ENCODE data around the gene TBX6. TPM values are rescaled to one million over a fixed set of nuclear protein-coding genes. Genes with fewer than 3 reads are reported as not detected.

The TBX6 gene
- total RNA-seq: 0.66 TPM

GRCh38 chr16:30091474-30092372 lies at the start of gene TBX6:
Gene TBX6, minus strand, starts transcription at chr16:30091924. Its CDS starts 731 bp downstream, at chr16:30091193.

GRCh38 chr16:30113031-30113710 lies 21.4 kb upstream of the TBX6 start, which contains the start of gene GDPD3:
Gene GDPD3, minus strand, starts transcription at chr16:30113537. Its CDS starts 59 bp downstream, at chr16:30113478.

GRCh38 chr16:30096105-30096861 lies 4.6 kb upstream of the TBX6 start, which contains the start of gene YPEL3:
Gene YPEL3, minus strand, starts transcription at chr16:30096213. Its CDS starts 731 bp downstream, at chr16:30095482.

GRCh38 chr16:30075503-30076275 lies 16.0 kb downstream of the TBX6 start, which contains the start of gene PPP4C:
Gene PPP4C, plus strand, starts transcription at chr16:30075994. Its CDS starts 384 bp downstream, at chr16:30076378.

GRCh38 chr16:30065102-30065942 lies 26.4 kb downstream of the TBX6 start, which contains the start of gene ALDOA:
Gene ALDOA, plus strand, starts transcription at chr16:30065760. Its CDS starts 1,138 bp downstream, at chr16:30066898.

Other genes with a start within 250 kb of the TBX6 start
- gene CDIPT, start 228.7 kb downstream of the TBX6 start, total RNA-seq: 85.7 TPM
- gene SEZ6L2, start 192.4 kb downstream of the TBX6 start, total RNA-seq: 37.9 TPM
- gene ASPHD1, start 191.4 kb downstream of the TBX6 start, total RNA-seq: 4.8 TPM
- 29.2 TPM for gene KCTD13, start 165.7 kb downstream of the TBX6 start, total RNA-seq
- 30.3 TPM for gene TMEM219, start 129.8 kb downstream of the TBX6 start, total RNA-seq
- gene TAOK2, start 118.1 kb downstream of the TBX6 start, total RNA-seq: 56.0 TPM
- gene HIRIP3, start 96.3 kb downstream of the TBX6 start, total RNA-seq: 23.4 TPM
- gene INO80E, start 95.7 kb downstream of the TBX6 start, total RNA-seq: 72.5 TPM
- gene DOC2A, start 80.9 kb downstream of the TBX6 start, total RNA-seq: 2.7 TPM
- not detected for gene C16orf92, start 68.7 kb downstream of the TBX6 start, total RNA-seq
- gene TLCD3B, start 60.7 kb downstream of the TBX6 start, total RNA-seq: 39.7 TPM
- gene ALDOA, start 26.2 kb downstream of the TBX6 start, total RNA-seq: 426 TPM
- 70.4 TPM for gene PPP4C, start 15.9 kb downstream of the TBX6 start, total RNA-seq
- 45.2 TPM for gene YPEL3, start 4.3 kb upstream of the TBX6 start, total RNA-seq
- 2.1 TPM for gene GDPD3, start 21.6 kb upstream of the TBX6 start, total RNA-seq
- 31.3 TPM for gene MAPK3, start 31.3 kb upstream of the TBX6 start, total RNA-seq
- 13.0 TPM for gene CORO1A, start 91.7 kb upstream of the TBX6 start, total RNA-seq
- 50.9 TPM for gene BOLA2B, start 101.7 kb upstream of the TBX6 start, total RNA-seq
- gene SLX1A, start 102.0 kb upstream of the TBX6 start, total RNA-seq: 11.5 TPM
- gene SULT1A3, start 107.3 kb upstream of the TBX6 start, total RNA-seq: 10.4 TPM
- not detected for gene NPIPB13, start 156.6 kb upstream of the TBX6 start, total RNA-seq

All from camera-type eye (tissue), 1 donor.